ENCODE measurements around the gene GTPBP4.
"Not testable (repeated sequence)": the region's sequence is repeated elsewhere in the genome, so short reads cannot be mapped to it uniquely, and the experiment has no call there.

The GTPBP4 gene

GRCh38 chr10:988667-989545 is 672 bp downstream of the GTPBP4 start:
- no peak for DNase-seq (ENCODE audit: low spot score)

GRCh38 chr10:990808-991207 is 2.6 kb downstream of the GTPBP4 start:
- DNase-seq (ENCODE audit: low spot score): no peak

GRCh38 chr10:992467-992866 is 4.2 kb downstream of the GTPBP4 start:
- DNase-seq (ENCODE audit: low spot score): no peak

- no peak for DNase-seq (ENCODE audit: low spot score)
Observed at GRCh38 chr10:992871-993270, 4.6 kb downstream of the GTPBP4 start.

GRCh38 chr10:994836-995558 is 6.8 kb downstream of the GTPBP4 start:
- DNase-seq (ENCODE audit: low spot score): no peak

GRCh38 chr10:995559-995926 is 7.3 kb downstream of the GTPBP4 start:
- no peak for DNase-seq (ENCODE audit: low spot score)

- DNase-seq (ENCODE audit: low spot score): no peak
Observed at GRCh38 chr10:996031-996430, 7.8 kb downstream of the GTPBP4 start.

GRCh38 chr10:997266-998022 is 9.2 kb downstream of the GTPBP4 start:
- no peak for DNase-seq (ENCODE audit: low spot score)

GRCh38 chr10:1002425-1003006 is 14.3 kb downstream of the GTPBP4 start:
- DNase-seq (ENCODE audit: low spot score): no peak

GRCh38 chr10:1003884-1004670 is 15.8 kb downstream of the GTPBP4 start:
- no peak for DNase-seq (ENCODE audit: low spot score)

GRCh38 chr10:1006573-1006972 is 18.3 kb downstream of the GTPBP4 start:
- no peak for DNase-seq (ENCODE audit: low spot score)

- DNase-seq (ENCODE audit: low spot score): no peak
Observed at GRCh38 chr10:1007583-1007982, 19.3 kb downstream of the GTPBP4 start.

- no peak for DNase-seq (ENCODE audit: low spot score)
Observed at GRCh38 chr10:1009071-1009494, 20.8 kb downstream of the GTPBP4 start.

- DNase-seq (ENCODE audit: low spot score): not testable (repeated sequence)
Observed at GRCh38 chr10:1009947-1010346, 21.7 kb downstream of the GTPBP4 start.

- no peak for DNase-seq (ENCODE audit: low spot score)
Observed at GRCh38 chr10:1010703-1011102, 22.5 kb downstream of the GTPBP4 start.

- DNase-seq (ENCODE audit: low spot score): no peak
Observed at GRCh38 chr10:1011696-1012095, 23.5 kb downstream of the GTPBP4 start.

- no peak for DNase-seq (ENCODE audit: low spot score)
Observed at GRCh38 chr10:1015688-1016087, 27.5 kb downstream of the GTPBP4 start.

GRCh38 chr10:1019362-1019761 is 31.1 kb downstream of the GTPBP4 start:
- no peak for DNase-seq (ENCODE audit: low spot score)

GRCh38 chr10:1020460-1020859 is 32.2 kb downstream of the GTPBP4 start:
- DNase-seq (ENCODE audit: low spot score): no peak

GRCh38 chr10:1020958-1021357 is 32.7 kb downstream of the GTPBP4 start:
- DNase-seq (ENCODE audit: low spot score): no peak

- DNase-seq (ENCODE audit: low spot score): no peak
Observed at GRCh38 chr10:1022413-1022812, 34.2 kb downstream of the GTPBP4 start.

Data from ecto neural progenitor cell (in vitro differentiated cells).